T-helper 22 cell (primary cell): Measurements from ENCODE around the gene CASK.

ENCODE experiments used
- DNase-seq: peaks from one replicate; pipeline ENCODE4 v3.0.0-alpha.2; 2020; ENCODE audit warnings: low read depth

Gene CASK

DNA sequence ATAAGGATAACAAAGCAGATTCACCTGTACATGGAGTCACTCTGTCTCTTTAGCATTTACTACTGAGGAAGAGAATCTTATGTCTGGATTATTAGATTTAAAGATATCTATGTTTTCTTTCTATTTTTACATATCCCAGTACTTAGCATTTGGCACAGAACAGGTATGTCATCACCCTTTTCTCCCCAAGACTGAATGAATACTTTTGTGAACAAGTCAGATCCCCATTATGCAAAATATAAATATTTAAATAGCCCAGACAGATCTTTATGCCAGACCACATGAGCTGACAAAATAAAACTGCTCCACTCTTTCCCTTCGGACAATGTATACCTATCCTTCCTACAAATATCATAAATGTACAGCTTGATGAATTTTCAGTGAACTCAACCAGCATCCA, 94.5 kb downstream of the CASK start:
- DNase-seq, result no peak

DNA sequence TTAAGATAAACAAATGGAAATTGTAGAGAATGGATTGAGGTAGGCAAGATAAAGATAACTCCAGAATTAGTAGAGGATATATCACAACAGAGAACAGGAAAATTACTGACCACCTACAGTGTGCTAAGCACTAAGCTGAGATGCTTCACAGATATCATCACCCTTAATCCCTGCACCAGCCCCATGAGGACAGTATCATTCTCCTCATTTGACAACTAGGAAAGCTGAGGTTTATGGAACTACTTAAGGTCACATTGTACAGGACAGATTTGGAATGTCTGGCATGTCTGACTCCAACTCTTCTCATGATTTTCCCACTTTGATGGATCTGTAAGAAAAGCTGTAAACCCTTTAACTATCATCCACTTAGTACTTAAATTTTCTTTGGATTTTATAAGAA, 95.5 kb downstream of the CASK start:
- no peak for DNase-seq

DNA sequence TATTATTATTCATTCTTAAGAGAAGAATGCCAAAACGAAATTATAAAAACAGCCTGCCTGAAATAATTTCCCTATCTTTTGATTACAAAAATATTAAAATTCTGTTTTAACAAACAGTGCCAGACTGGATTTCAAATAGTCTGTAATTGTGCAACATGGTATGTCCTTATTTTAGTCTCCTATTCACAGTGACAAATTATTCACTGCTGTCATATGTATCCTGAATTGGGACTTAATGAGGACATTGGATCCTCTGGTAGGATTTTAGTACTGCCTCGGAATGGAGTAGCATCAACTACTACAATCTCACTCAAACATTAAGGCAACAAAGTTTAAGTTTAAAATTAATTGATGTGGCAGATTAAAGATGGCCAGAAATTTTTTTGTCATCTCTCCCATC, 97.6 kb downstream of the CASK start:
- no peak for DNase-seq

DNA sequence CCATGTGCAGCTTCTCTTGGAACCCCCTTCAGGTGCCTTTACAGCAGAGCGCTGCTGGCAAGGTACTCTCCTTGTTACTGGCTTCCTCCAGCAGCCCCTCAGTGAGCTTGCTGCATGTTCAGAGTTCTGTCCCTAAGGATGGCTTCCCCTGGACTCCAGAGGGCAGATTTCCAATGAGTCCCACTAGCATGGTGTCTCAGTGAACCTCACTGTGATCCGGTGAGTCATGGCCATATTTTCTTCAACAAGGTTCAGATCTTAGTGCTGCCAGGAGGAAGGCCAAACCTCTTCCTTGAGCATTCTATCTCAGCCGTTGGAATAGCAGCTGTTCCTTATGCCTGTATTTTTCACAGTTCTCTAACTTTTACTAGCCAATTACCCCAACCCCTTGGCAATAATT, 98.8 kb downstream of the CASK start:
- no peak for DNase-seq

DNA sequence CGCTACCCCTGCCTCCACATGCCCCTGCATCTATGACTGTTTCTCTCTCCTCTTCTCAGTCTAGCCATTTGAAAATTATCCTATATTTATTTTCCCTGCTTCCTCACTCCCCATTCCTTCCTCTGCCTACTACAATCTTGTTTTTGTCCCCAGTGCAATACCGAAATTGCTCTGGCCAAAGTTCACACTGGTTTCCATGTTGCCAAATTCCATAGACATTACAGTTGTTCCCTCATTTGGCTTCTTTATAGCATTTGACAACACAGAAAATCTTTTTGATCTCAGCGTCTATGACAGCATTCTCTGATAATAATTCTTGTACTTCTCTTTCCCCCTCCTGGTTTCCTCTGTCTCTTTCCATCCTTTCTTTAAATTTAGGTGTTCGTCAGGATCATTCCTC, 100.0 kb downstream of the CASK start:
- DNase-seq, result no peak

DNA sequence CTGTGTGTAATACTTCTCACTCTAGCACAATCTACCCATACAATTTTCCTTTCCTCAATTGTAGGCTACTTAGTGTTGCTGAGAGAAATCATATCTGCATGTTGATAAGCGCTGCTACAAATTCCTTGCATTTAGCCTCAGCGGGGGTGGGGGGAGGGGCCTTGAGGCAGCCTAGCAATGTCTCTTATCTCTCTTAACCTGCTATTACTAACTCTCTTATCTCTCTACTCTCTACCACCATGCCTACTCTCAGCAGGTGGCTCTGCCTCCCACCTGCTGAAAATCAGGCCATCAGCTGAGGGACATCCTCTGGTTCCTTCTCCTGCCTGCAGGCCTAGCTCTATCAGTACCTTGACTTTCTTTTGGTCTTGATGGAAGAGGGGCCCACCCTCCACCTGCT, 100.5 kb downstream of the CASK start:
- no peak for DNase-seq

GRCh38 chrX:41808047-41808446, 115.3 kb downstream of the CASK start:
- no peak for DNase-seq

GRCh38 chrX:41802958-41803357, 120.4 kb downstream of the CASK start:
- no peak for DNase-seq

GRCh38 chrX:41799661-41800060, 123.7 kb downstream of the CASK start:
- no peak for DNase-seq

- no peak for DNase-seq
Observed at GRCh38 chrX:41796577-41796976, 126.8 kb downstream of the CASK start.

- DNase-seq, result no peak
Observed at GRCh38 chrX:41796046-41796445, 127.3 kb downstream of the CASK start.

DNA sequence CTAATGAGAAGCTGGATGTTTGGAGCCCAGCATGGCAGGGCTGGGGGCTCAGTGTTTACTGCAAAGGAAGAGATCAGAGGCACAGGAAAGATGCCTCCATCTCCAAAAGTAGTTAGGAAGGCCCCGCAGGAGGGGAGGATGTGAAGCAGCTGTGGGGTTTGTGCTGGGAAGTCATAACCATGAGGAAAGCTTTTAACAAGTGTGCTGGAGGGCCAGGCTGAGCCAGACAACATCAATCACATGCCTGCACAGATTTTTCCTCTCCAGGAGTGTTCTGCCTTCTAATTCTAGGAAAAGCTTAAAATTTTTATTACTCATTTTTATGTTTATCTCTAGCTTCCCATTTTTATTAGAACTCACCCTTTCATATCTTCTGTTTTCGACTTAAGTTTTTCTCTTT, 134.0 kb downstream of the CASK start:
- DNase-seq, result no peak

GRCh38 chrX:41785685-41786084, 137.7 kb downstream of the CASK start:
- no peak for DNase-seq

GRCh38 chrX:41781500-41781899, 141.9 kb downstream of the CASK start:
- DNase-seq, result no peak

DNA sequence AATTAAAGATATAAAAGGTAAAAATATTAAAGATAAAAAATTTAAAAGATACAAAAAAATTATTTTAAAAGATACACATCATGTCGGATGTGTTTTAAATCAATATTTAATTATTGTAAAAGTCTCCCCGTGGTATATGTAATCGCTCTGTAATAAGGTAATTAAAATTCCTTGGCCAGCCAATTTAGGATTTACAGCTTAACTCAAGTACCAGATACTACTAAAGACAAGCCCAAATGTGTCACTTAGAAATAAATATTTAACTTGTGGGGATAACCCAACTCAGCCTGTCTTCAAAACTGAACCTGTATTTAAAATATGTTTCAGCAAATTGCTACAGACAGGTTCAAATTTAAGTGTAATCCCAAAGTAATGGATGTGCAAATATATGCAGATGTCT, 143.4 kb downstream of the CASK start:
- DNase-seq, result no peak

DNA sequence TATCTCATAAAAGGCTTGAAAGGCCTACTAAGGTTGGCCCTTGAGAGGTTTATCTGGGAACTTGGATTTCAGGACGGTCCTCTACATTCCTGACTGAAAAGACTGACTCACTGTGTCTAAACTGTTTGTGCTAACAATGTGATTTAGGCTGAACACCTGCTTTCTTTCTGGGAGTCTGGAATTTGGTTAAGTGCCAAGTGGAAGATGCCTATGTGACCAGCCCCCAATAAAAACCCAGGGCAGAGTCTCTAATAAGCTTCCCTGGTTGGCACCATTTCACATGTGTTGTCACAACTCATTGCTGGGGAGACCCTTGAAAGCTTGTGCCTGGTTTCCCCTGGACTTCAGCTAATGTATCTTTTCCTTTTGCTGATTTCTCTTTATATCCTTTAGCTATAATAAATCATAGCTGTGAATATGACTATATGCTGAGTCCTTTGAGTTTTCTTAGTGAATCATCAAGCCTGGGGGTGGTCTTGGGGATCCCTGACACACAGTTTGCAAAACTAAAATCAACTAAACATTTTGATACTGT, 144.3 kb downstream of the CASK start:
- no peak for DNase-seq

- no peak for DNase-seq
Observed at GRCh38 chrX:41761702-41762101, 161.7 kb downstream of the CASK start.

GRCh38 chrX:41761169-41761568, 162.2 kb downstream of the CASK start:
- no peak for DNase-seq

GRCh38 chrX:41759817-41760216, 163.5 kb downstream of the CASK start:
- no peak for DNase-seq

DNA sequence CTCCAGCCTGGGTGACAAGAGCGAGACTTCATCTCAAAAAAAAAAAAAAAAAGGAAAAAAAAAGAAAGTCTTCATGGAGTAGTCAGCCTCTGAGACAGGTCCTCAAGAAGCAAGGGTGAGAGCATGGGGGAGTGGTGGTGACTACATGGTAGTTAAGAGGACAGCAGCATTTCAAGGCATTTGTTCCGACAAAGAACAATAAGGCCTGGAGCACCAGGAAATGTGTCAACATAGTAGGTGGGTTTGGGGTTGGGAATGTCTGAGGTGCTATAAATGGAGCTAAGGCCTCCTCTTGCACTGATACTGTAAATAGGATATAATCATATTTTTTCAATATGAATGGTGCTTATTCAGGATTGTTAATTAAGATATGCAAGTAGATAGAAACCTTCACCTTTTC, 165.0 kb downstream of the CASK start:
- no peak for DNase-seq

DNA sequence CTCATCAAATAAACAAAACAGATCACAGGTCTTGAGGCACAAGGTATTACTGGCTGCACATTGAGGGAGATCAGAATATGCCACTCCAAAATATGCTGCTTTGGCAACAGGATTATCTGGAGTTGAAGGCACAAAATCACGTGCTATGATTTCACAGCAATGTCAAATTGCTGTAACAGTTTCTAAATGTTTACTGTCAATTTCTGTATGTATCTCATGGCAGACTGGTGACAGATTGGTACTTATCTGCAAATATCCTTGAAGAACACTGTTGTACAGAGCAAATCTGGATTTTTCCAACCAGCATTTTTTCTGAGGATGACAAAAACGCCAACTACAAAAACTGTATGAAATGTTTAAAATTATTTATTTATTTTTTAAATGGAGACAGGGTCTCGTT, 172.6 kb downstream of the CASK start:
- DNase-seq, result no peak

- DNase-seq, result no peak
Observed at GRCh38 chrX:41739871-41740270, 183.5 kb downstream of the CASK start.

- no peak for DNase-seq
Observed at GRCh38 chrX:41737065-41737464, 186.3 kb downstream of the CASK start.

GRCh38 chrX:41734530-41734929, 188.8 kb downstream of the CASK start:
- DNase-seq, result no peak

- DNase-seq, result no peak
Observed at GRCh38 chrX:41733939-41734338, 189.4 kb downstream of the CASK start.
